NCI-H1694 (cell line): ENCODE results near the gene GNG2.

Experiments used
- DNase-seq: peaks from one replicate; lab custom pipeline; 2025; lab: John Stamatoyannopoulos, UW

Gene GNG2

DNA sequence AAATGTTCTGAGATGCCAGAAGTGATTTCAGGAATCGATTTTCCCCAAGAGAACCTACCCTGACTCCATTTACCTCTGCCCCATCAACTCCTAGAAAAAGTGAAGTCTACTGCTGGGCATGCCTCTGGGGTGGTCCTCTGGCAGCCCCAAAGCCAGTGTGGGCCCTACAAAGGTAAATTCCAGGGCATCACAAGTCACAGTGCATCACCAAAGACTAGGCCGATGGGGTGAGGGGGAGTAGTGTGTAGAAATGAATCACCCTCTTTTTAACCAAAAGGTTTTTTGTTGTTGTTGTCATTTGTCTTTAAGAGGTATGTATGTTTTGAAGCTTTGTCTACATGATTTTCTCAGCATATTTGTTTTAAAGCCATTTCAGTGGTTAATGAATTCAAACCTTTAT is 82.6 kb downstream of the GNG2 start:
- no peak for DNase-seq

- no peak for DNase-seq
Measured at GRCh38 chr14:51950007-51950406, 89.6 kb downstream of the GNG2 start.

- DNase-seq, result no peak
Measured at GRCh38 chr14:51951656-51952055, 91.2 kb downstream of the GNG2 start.

DNA sequence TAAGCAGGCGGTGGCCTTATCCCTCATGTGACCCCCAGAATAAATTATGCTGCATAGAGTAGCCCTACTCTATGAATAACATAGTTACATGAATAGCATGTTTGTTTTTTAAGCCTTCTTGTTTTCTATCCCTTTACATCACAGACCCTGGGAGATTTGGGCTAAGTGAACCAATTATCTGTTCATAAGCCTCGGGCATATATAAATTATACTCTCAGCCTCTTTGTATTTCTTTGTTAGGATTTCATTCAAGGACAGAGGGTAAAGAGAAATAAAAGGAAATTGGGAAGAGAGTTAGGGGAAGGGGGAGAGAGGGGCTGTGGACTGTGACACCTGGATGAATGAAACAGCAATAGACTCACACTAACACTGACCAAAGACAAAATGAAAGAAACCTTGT is 93.6 kb downstream of the GNG2 start:
- DNase-seq, result no peak

- no peak for DNase-seq
Measured at GRCh38 chr14:51954657-51955056, 94.2 kb downstream of the GNG2 start.

DNA sequence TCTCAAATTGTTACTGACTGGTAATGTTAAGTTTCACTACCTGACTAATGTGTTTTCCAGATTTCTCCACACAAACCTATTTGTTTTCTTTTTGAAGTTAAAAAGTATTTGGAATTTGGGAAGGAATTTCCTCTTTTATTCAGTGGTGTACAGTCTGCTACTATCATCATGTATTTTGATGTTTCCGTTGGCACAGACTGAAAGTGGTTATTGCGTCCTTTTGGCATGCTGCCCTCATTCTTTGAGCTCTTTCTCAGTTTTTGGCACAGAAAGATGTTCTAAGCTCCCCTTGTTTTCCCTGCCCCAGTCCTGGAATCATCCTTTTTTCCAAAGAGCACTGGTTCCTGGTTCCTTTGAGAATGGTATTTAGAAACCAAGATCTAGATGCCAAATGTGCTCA is 97.5 kb downstream of the GNG2 start:
- no peak for DNase-seq

GRCh38 chr14:51959928-51960327 is 99.5 kb downstream of the GNG2 start:
- no peak for DNase-seq

GRCh38 chr14:51960866-51961265 is 100.5 kb downstream of the GNG2 start:
- no peak for DNase-seq

DNA sequence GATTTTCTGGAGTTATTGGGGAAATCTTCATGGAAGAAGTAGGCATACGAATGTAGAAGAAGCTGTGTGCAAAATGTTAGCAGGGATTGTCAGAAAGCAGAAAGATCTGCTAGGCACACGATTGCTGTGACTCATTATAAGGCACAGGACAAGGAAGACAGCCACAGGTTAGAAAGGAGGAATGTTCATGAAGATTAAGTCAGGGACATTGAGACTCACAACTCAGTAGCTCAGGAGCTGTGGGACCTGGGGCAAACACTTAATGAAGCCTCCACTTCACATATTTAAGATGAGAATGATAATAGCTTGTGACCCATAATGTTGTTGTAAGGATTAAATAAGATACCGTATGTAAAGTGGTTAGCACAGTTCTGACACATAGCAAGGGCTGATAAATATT is 102.3 kb downstream of the GNG2 start:
- no peak for DNase-seq

DNA sequence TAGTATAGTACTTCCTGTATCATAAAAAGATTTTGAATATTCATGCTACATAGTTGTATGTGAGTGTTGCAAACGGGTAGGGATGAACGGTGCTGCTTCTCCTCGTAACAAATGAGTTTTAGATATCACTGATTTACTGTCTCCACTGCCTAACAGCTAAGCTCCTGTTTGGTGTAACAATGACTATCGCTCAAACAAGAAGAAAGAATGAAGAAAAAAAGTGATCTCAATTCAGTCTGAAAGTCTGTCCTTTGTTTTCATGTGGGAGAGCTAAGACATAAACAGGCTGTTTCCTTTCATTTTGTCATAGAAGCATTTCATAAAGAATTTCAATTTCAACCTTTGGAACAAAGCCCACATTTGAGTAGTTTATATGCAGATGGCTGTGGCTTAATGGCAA is 102.9 kb downstream of the GNG2 start:
- DNase-seq, result no peak

- DNase-seq, result no peak
Measured at GRCh38 chr14:51967521-51967920, 107.1 kb downstream of the GNG2 start.

GRCh38 chr14:51969852-51970540 is 109.6 kb downstream of the GNG2 start:
- DNase-seq, result no peak

GRCh38 chr14:51972566-51972965 is 112.2 kb downstream of the GNG2 start:
- DNase-seq, result no peak

GRCh38 chr14:51977075-51977474 is 116.7 kb downstream of the GNG2 start:
- no peak for DNase-seq

- DNase-seq, result no peak
Measured at GRCh38 chr14:51978681-51979085, 118.3 kb downstream of the GNG2 start.

GRCh38 chr14:51979088-51979709 is 118.8 kb downstream of the GNG2 start:
- peak; percentile 84 for DNase-seq

DNA sequence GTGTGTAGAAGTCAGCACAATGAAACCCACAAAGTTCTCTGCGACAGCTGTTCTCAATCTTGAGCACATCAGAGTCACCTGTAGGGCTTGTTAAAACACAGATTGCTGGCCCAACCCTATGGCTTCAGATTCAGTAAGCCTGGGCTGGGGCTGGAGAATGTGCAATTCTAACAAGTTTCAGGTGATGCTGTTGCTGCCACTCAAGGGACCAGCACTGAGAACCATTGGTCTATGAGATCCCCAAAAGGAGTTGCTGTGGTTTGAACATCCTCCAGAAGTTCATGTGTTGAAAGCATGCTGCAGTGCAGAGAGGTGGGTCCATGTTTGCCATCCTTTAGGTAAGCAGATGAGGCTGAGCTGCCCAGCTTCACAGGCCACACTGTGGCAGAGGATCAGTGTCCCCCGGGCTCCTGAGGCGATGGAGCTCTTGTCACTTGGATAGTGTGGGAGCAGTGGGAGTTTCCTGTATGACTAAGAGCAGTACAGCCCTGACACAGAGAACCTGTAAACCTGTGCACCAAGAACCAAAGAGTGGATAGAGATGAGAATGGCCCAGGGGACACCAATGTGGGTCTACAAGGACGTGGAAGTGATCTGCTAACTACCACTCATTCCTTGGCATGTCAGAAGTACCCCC is 120.9 kb downstream of the GNG2 start:
- DNase-seq, result no peak

DNA sequence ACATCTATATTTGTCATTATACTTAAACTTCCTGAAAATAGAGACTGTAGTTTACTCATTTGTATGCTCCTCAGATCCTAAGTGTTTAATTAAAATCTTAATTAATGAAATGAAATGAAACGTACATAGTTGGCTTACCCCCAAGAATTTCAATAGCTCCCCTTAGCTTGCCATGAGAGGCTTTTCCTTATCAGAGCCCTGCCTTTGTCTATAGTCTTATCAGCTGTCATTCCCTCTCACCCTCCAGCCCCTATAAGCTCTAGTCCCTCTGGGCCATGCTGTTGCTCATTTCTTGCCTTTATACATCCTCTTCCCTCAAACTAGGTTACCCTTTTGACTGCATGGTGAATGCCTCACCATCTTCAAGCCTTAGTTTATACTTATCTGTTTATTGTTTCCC is 127.8 kb downstream of the GNG2 start:
- no peak for DNase-seq

GRCh38 chr14:51989293-51990234 is 129.2 kb downstream of the GNG2 start, which contains the start of gene RTRAF:
RTRAF (plus strand) TSS chr14:51989546; CDS start chr14:51989640, 94 bp downstream.
- peak; percentile 91 for DNase-seq

DNA sequence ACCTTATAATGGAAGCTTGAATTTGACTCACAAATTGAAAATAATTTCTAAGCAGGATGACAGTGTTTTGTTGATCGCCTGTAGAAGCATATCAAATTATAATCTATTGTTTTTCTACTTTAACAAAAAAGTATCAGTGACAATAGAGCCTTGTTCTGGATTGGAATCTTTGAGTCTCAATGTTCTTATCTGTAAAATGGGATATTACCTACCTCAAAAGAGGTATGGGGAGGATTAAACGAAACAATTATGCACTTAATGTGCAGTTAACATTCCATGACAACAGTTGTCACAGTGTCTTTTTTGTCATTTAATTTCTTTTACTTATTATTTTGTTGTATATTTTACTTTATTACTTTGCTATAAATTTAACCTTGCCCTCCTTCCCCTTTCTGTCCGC is 130.1 kb downstream of the GNG2 start:
- DNase-seq, result no peak

DNA sequence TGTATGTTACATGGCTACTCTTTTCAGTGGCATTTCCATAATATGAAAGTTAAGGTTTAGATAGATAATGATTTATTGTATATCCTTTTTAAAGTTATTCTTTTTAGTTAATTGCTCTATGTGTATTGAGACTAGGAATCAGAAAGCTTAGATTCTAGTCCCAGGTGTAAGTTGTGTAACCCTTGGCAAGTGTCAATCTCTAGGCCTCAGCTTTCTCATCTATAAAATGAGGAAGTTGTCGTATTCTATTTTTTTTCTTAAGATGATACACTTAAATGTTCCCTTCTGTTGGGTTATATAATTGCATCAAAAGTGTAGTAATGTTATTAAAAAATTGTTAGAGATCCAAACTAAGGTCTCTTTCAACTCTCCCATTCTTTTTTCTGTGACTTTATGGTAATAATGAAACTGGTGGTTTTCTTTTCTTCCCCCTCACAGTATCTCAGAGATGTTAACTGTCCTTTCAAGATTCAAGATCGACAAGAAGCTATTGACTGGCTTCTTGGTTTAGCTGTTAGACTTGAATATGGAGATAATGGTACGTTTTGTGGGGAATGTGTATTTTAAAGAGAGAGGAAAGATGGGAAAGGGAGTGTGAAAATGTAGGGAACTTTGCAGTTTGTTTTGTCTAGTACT is 133.0 kb downstream of the GNG2 start:
- no peak for DNase-seq
